Neural crest cell (in vitro differentiated cells): Measurements from ENCODE around the gene PELO. TPM values are rescaled to one million over a fixed set of nuclear protein-coding genes. Genes with fewer than 3 reads are reported as not detected.

ENCODE experiments used
- DNase-seq: peaks from one replicate; pipeline ENCODE4 v3.0.0; 2021; ENCODE audit warnings: low read depth, mixed read lengths, low spot score
- H3K27ac Mint-ChIP-seq: one replicate; pipeline ENCODE4 v1.8.0; 2021; ENCODE audit warnings: mild to moderate bottlenecking, mixed read lengths; ENCODE audit not compliant: unreplicated experiment
- H3K27me3 Mint-ChIP-seq: 2 replicates; pipeline ENCODE4 v1.8.0; 2021; ENCODE audit warnings: low read depth, mild to moderate bottlenecking, mixed read lengths
- H3K36me3 Mint-ChIP-seq: 2 replicates; pipeline ENCODE4 v1.8.0; 2021; ENCODE audit warnings: low read depth, mild to moderate bottlenecking, mixed read lengths
- H3K4me1 Mint-ChIP-seq: 2 replicates; pipeline ENCODE4 v1.8.0; 2021; ENCODE audit warnings: mixed read lengths
- H3K4me3 Mint-ChIP-seq: one replicate; pipeline ENCODE4 v1.8.0; 2021; ENCODE audit warnings: mild to moderate bottlenecking, mixed read lengths
- H3K9me3 Mint-ChIP-seq: 2 replicates; pipeline ENCODE4 v1.8.0; 2021; ENCODE audit warnings: mixed read lengths
- CTCF ChIP-seq: fragments of 200-600 bp; sonication (generic); conservative IDR thresholded peaks from 2 replicates; pipeline ENCODE4 v1.5.0; 2021; ENCODE audit warnings: antibody characterized with exemption, mild to moderate bottlenecking
- total RNA-seq: library from RNA; stranded (reverse); gene quantifications from 2 replicates; pipeline ENCODE4 v1.2.1, GENCODE V29; 2021

Gene PELO
- total RNA-seq, 1 donor from 2014 or later, result 11.8 TPM

- peaks cover 8% of the 10 kb centered on the region for H3K4me1 Mint-ChIP-seq
- H3K27ac Mint-ChIP-seq, result no peak overlapping the region
- no peaks in the 10 kb centered on the region for H3K9me3 Mint-ChIP-seq
- TF ChIP-seq CTCF, result no peak
- no peak for DNase-seq
- no peak overlapping the region for H3K4me3 Mint-ChIP-seq
- no peaks in the 10 kb centered on the region for H3K27me3 Mint-ChIP-seq
- H3K36me3 Mint-ChIP-seq, result no peaks in the 10 kb centered on the region
Measured at GRCh38 chr5:52822437-52822836, 34.7 kb downstream of the PELO start.

GRCh38 chr5:52824827-52825226 lies 37.1 kb downstream of the PELO start:
- Mint-ChIP-seq H3K27ac (no peak overlapping the region), H3K4me3 (no peak overlapping the region), H3K27me3 (no peaks in the 10 kb centered on the region), H3K36me3 (peaks cover 5% of the 10 kb centered on the region), H3K4me1 (peaks cover 10% of the 10 kb centered on the region), H3K9me3 (peaks cover 5% of the 10 kb centered on the region)
- DNase-seq, result no peak
- no peak for TF ChIP-seq CTCF

- Mint-ChIP-seq H3K27ac (no peak overlapping the region), H3K9me3 (peaks cover 5% of the 10 kb centered on the region), H3K36me3 (peaks cover 5% of the 10 kb centered on the region), H3K27me3 (no peaks in the 10 kb centered on the region), H3K4me1 (peaks cover 20% of the 10 kb centered on the region), H3K4me3 (no peak overlapping the region)
- no peak for DNase-seq
- no peak for TF ChIP-seq CTCF
Measured at GRCh38 chr5:52825826-52826225, 38.1 kb downstream of the PELO start.

- DNase-seq, result no peak
- H3K9me3 Mint-ChIP-seq, result peaks cover 9% of the 10 kb centered on the region
- H3K4me1 Mint-ChIP-seq, result peaks cover 22% of the 10 kb centered on the region
- no peaks in the 10 kb centered on the region for H3K27me3 Mint-ChIP-seq
- TF ChIP-seq CTCF, result no peak
- no peak overlapping the region for H3K4me3 Mint-ChIP-seq
- peaks cover 5% of the 10 kb centered on the region for H3K36me3 Mint-ChIP-seq
- no peak overlapping the region for H3K27ac Mint-ChIP-seq
Measured at GRCh38 chr5:52827815-52828214, 40.1 kb downstream of the PELO start.

- no peak for TF ChIP-seq CTCF
- no peak for DNase-seq
- Mint-ChIP-seq H3K27me3 (no peaks in the 10 kb centered on the region), H3K36me3 (peaks cover 5% of the 10 kb centered on the region), H3K4me3 (no peak overlapping the region), H3K27ac (no peak overlapping the region), H3K4me1 (peaks cover 22% of the 10 kb centered on the region), H3K9me3 (peaks cover 9% of the 10 kb centered on the region)
Measured at GRCh38 chr5:52829664-52830063, 41.9 kb downstream of the PELO start.

GRCh38 chr5:52830650-52831049 lies 42.9 kb downstream of the PELO start:
- H3K4me1 Mint-ChIP-seq, result peaks cover 18% of the 10 kb centered on the region
- DNase-seq, result no peak

More at GRCh38 chr5:52830650-52831049, 42.9 kb downstream of the PELO start:
- Mint-ChIP-seq H3K27ac (no peak overlapping the region), H3K36me3 (peaks cover 5% of the 10 kb centered on the region), H3K9me3 (peaks cover 9% of the 10 kb centered on the region), H3K27me3 (no peaks in the 10 kb centered on the region), H3K4me3 (no peak overlapping the region)
- no peak for TF ChIP-seq CTCF
